Activated CD8-positive, alpha-beta memory T cell treated with anti-CD3 and anti-CD28 coated beads for 36 hours (primary cell): ENCODE measurements around the gene TDRD12. TPM values are rescaled to one million over a fixed set of nuclear protein-coding genes. Genes with fewer than 3 reads are reported as not detected.

Experiments
- CTCF ChIA-PET: fragments of 350-600 bp; sonication (Branson Sonifier 250); formaldehyde crosslinking; loops from one replicate; lab custom pipeline; 2021; ENCODE audit warnings: antibody characterized with exemption; lab: Charles Lee
- POLR2A ChIA-PET: fragments of 350-600 bp; sonication (Branson Sonifier 250); formaldehyde crosslinking; loops from one replicate; lab custom pipeline; 2021; ENCODE audit warnings: antibody characterized with exemption; lab: Charles Lee
- total RNA-seq, 2 experiments: library from RNA; stranded (reverse); gene quantifications; one replicate each; pipeline ENCODE4 v1.2.3, GENCODE V29; 2021

TDRD12 gene
- not detected for total RNA-seq

GRCh38 chr19:32719611-32720059 is at the start of gene TDRD12:
TDRD12 (plus strand) TSS chr19:32719767; CDS start chr19:32720073, 306 bp downstream.
- ChIA-PET CTCF (no interaction called here), POLR2A (no interaction called here)

DNA sequence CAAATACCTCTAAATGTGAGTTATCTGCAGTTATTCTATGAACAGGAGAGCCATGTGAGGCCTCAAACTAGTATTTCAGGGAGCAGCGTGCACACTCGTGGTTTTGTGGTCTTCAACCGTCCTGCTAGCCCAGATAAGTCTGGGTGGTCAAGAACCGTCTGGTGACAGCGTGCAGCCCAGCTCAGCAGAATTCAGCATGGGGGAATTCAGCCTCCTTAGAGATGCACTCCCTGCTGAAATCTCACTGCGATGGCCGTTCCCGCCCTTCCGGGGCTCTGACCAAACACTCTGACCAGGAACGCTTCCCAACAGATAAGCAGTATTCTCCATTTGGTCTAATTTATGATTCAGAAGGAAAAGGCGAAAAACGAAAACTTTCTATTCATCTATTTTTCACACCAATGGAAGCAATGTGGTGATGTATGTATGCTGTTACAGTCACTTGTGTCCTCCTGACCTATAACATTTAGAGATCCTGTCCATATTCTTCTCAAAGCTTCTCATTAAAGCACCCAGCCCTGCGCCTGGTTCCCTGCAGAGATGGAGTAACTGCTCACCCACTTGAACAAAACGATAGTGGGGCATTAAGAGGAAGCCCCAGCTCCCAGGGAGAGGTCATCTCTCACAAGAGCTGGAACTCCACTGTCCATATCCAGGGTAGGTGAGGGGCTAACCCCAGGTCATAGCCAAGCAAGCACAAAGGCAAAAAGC is 47.5 kb upstream of the TDRD12 start:
- POLR2A ChIA-PET: no interaction called here

DNA sequence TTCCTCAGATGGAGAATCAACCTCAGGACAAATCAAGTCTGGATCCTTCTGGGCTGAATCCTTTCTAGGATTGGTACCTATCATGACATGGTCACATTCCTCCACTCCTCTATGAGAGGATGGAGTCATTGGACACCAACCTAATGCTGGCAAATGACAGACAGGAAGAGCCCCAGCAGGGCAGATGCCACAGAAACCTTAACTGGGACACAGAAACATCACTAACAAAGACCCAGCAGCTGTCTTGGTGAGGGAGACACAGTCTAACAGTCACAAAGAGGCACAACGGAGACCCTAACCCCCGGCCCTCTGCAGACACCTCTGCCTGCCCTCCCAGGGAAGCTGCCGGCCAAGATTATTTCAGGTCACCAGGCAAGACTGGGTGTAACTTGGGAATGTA is 46.7 kb upstream of the TDRD12 start:
- ChIA-PET POLR2A (no interaction called here), CTCF (no interaction called here)

More for the DNA sequence above, 47.5 kb upstream of the TDRD12 start:
- CTCF ChIA-PET: no interaction called here

DNA sequence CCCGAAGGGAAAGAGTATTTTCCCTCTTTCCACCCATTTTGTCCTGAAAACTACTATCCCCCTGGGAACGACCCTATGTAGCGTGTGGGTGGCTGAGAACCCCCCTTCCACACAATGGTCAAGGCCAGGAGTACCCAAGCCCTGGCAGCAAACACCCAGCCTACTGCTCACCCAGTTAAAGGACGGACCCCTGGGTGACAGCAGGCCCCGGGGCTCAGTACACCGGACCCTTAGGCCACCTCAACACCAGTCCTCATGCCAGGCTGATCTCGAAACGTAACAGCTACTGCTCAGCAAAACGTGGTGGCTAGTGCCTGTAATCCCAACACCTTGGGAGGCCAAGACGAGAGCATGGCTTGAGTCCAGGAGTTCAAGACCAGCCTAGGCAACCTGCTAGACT is 46.0 kb upstream of the TDRD12 start:
- ChIA-PET POLR2A (interaction anchor here (1.0 kb wide), 1 partner anchor 74 kb away, joined by 4 read pairs; no protein-coding TSS in a partner anchor), CTCF (no interaction called here)

DNA sequence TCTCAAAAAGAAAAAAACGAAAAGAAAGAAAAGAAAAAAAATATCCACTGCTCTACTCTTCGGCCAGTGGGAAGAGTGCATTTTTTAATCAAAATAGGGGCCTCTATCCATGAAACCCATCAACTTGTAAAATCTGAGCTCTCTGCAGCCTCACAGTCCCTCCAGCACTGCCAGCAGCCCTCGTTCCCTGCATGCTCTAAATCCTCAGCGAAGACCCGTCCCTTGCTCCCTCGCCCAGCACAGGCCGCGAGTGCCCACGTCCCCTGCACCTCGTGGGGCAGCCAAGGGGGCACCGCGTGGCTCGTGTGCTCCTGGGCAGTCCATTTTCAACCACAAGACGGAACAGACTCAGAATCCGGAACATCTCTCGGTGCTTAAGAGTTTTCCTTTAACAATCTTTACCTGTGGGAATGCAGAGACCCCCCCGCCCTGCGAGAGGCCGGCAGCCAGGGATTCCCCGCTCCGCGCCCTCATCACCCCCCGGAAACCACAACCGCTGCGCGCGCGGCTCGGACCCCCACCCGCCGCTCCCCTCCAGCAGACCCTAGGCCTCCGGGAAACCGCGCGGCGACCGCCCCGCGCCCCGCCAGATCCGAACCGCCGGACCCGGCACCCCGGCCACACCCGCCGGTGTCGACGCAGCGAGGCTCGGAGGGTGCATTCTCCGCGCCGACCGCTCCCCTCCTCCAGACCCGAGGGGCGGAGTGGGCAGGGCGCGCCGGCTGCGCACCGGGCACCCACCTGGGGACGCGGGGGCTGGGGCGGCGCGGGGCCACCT is 45.2 kb upstream of the TDRD12 start:
- ChIA-PET POLR2A (interaction anchor here (1.0 to 2.5 kb wide), 3 partner anchors 17 to 73 kb away, joined by 4 to 16 read pairs (median 4); partner anchors contain the start of gene NUDT19), CTCF (interaction anchor here (1.6 kb wide), 1 partner anchor 74 kb away, joined by 4 read pairs; no protein-coding TSS in a partner anchor)

GRCh38 chr19:32674931-32675719 is 44.4 kb upstream of the TDRD12 start, which contains the start of gene ANKRD27:
ANKRD27 (minus strand) TSS chr19:32675180; CDS start chr19:32659015, 16,165 bp downstream.
- ChIA-PET POLR2A (interaction anchor here (1.0 to 2.5 kb wide), 2 partner anchors 17 to 18 kb away, joined by 4 to 16 read pairs; partner anchors contain the start of gene NUDT19), CTCF (interaction anchor here (1.6 kb wide), 1 partner anchor 75 kb away, joined by 4 read pairs; no protein-coding TSS in a partner anchor)

- ChIA-PET CTCF (no interaction called here), POLR2A (interaction anchor here (1.0 to 2.5 kb wide), 2 partner anchors 16 to 17 kb away, joined by 4 to 16 read pairs; partner anchors contain the start of gene NUDT19)
Observed at GRCh38 chr19:32675720-32676185, 43.8 kb upstream of the TDRD12 start, which contains the start of gene RGS9BP. RGS9BP (plus strand) TSS chr19:32675848; CDS start chr19:32676264, 416 bp downstream.

- ChIA-PET CTCF (interaction anchor here (0.9 to 1.6 kb wide), 4 partner anchors 8 to 449 kb away, joined by 3 to 5 read pairs (median 3); no protein-coding TSS in a partner anchor), POLR2A (interaction anchor here (2.5 kb wide), 1 partner anchor 15 kb away, joined by 16 read pairs; the partner anchor contains the start of gene NUDT19)
Observed at GRCh38 chr19:32676186-32676894, 43.2 kb upstream of the TDRD12 start.

DNA sequence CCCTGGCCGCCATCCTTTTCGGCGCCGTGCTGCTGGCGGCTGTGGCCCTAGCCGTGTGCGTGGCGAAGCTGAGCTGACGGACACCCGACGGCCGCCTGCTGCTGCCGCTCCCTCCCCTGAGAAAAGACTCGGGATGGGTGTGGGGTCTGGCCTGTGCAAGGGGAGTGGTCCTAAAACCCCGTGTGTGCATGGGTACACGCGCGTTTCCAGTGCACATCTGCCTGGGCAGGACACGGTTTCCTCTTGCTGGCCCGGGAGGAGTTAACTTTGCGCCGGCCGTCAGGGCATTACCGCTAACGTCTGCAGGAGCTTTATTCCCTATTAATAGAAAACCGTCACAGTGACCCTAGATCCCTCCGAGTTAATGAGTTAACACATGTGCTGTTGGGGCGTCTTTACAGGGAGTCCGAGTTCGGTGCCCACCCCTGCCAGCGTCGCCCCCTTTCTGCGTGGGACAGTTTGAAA is 42.6 kb upstream of the TDRD12 start:
- POLR2A ChIA-PET: interaction anchor here (2.5 kb wide), 1 partner anchor 15 kb away, joined by 16 read pairs; the partner anchor contains the start of gene NUDT19
- CTCF ChIA-PET: interaction anchor here (0.9 to 1.6 kb wide), 4 partner anchors 8 to 448 kb away, joined by 3 to 5 read pairs (median 3); no protein-coding TSS in a partner anchor

- CTCF ChIA-PET: interaction anchor here (0.7 to 1.6 kb wide), 2 partner anchors 9 to 499 kb away, joined by 4 to 5 read pairs; no protein-coding TSS in a partner anchor
- POLR2A ChIA-PET: interaction anchor here (1.3 kb wide), 1 partner anchor 14 kb away, joined by 4 read pairs; the partner anchor contains the start of gene NUDT19
Observed at GRCh38 chr19:32677657-32678056, 41.9 kb upstream of the TDRD12 start.

- ChIA-PET CTCF (no interaction called here), POLR2A (no interaction called here)
Observed at GRCh38 chr19:32680986-32681385, 38.6 kb upstream of the TDRD12 start.

GRCh38 chr19:32682317-32682716 is 37.2 kb upstream of the TDRD12 start:
- POLR2A ChIA-PET: no interaction called here
- CTCF ChIA-PET: interaction anchor here (0.7 kb wide), 1 partner anchor 35 kb away, joined by 5 read pairs; no protein-coding TSS in a partner anchor

GRCh38 chr19:32686847-32687475 is 32.6 kb upstream of the TDRD12 start:
- ChIA-PET POLR2A (no interaction called here), CTCF (interaction anchor here (0.7 to 0.8 kb wide), 2 partner anchors 10 to 346 kb away, joined by 4 to 5 read pairs; no protein-coding TSS in a partner anchor)

DNA sequence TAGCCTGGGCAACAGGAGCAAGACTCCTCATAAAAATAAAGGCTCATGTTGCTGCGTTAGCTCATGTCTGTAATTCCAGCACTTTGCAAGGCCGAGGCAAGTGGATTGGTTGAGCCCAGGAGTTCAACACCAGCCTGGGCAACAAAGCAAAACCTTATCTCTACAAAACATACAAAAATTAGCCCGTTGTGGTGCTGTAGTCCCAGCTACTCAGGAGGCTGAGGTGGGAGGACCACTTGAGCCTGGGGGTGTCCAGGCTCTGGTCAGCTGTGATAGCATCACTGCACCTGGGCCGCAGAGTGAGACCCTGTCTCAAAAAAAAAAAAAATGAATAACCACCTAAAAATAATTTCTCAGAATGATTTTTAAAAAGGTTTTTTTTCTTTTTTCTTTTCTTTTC is 31.9 kb upstream of the TDRD12 start:
- ChIA-PET POLR2A (no interaction called here), CTCF (interaction anchor here (0.7 kb wide), 1 partner anchor 347 kb away, joined by 4 read pairs; no protein-coding TSS in a partner anchor)

DNA sequence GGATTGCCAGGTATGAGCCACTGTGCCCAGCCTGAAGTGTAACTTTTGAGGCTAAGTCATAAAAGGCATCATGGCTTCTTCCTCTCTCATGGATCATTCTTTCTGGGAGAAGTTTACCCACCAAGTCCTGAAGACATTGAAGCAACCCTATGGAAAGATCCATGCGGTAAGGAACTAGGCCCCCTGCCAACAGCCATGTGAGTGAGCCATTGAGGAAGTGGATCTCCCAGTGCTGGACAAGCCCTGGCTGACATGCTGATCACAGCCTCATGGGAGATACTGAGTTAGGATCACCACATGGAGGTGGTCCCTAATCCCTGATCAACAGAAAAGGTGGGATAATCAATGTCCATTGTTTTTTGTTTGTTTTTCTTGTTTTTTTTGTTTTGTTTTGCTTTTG is 31.3 kb upstream of the TDRD12 start:
- POLR2A ChIA-PET: no interaction called here
- CTCF ChIA-PET: no interaction called here

DNA sequence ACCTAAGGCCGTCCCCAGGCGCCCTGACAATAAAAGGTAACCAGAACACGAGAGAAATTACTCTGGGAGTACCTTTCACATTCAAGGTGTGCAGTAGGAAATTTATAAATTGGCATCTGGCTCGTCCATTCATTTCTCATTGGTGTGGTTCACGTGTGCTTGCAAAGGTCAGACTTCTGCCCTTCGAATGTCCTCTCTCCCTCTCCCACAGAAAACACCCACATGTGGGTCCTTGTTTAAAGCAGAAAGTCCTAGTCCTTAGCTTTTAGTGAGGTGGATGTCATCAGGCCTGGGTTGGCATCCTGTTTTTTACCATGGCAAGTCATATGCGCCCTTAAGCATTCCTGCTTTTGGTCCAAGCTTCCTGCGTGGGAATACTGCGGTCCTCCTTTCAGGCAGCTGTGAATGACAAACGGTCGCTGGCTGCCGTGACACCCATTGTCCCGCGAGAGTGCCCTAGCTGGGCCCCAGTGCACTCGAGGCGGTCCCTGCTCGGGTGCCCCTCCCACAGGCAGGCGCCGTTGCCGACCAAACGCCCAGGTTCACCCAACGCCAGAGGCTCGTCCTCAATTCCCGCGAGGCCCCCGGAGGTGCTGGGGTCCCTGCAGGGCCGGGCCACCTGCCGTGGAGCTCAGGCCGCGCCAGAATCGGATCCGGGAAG is 28.1 kb upstream of the TDRD12 start, which contains the start of gene NUDT19:
TSS of gene NUDT19 (plus strand) at position 531 of the 661 bp plus-strand sequence. CDS start 140 bp downstream, outside the sequence.
- ChIA-PET POLR2A (interaction anchor here (0.8 to 1.7 kb wide), 6 partner anchors 9 to 280 kb away, joined by 4 to 16 read pairs (median 5); partner anchors contain the start of genes ANKRD27, CEP89, FAAP24 and PDCD5), CTCF (interaction anchor here (0.6 kb wide), 1 partner anchor 90 kb away, joined by 3 read pairs; no protein-coding TSS in a partner anchor)
